DMS 273 (cell line): ENCODE measurements around the gene SNUPN.
A peak's percentile ranks its signal among the peaks of the same experiment; 100 is the strongest.

Source experiments
- DNase-seq: peaks from one replicate; lab custom pipeline; 2025; ENCODE audit not compliant: unreplicated experiment; lab: John Stamatoyannopoulos, UW

SNUPN gene

GRCh38 chr15:75654201-75654907 is 28.8 kb upstream of the SNUPN start:
- DNase-seq, result no peak

- DNase-seq, result no peak
These were observed 27.9 kb upstream of the SNUPN start for GRCh38 chr15:75653347-75653913.

DNA sequence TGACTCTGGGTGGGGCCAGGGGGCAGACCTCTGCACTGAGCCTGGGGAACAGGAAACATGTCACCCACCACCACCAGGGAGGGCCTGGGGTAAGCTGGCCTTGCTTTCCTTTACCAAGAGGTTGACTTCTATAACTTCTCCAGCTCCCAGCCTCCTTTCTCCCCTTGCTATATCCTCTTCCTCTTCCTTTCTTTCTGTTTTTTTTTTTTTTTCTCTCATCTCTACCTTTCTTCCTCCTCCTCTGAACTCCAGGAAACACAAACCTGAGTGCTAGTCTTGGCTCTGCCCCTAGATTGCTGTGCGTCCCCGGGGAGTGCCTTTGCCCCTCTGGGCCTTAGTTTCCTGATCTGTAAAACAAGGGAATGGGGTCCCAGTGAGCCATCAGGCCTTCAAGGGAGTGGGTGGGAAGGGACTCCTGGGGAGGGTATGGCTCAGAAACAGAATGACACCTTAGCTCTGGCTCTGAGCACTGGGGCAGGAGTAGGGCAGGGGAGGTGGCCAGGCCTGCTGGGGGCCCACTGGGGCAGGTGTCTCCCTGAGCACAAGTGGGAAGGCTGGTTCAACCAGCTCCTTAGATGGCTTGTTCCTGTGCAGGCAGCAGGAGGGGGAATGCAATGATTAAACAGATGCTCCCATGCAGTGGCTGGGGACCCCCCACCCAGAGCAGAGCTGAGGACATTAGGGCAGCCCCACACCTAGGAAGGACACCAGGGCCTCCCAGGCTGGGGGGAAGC is 26.5 kb upstream of the SNUPN start:
- no peak for DNase-seq

GRCh38 chr15:75650908-75651809 is 25.6 kb upstream of the SNUPN start:
- peak; percentile 41 for DNase-seq

DNA sequence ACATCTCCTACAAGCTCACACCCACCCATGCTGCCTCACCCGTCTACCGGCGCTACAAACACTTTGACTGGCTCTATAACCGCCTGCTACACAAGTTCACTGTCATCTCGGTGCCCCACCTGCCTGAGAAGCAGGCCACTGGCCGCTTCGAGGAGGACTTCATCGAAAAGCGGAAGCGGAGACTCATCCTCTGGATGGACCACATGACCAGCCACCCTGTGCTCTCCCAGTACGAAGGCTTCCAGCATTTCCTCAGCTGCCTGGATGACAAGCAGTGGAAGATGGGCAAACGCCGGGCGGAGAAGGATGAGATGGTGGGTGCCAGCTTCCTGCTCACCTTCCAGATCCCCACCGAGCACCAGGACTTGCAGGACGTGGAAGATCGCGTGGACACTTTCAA is 24.3 kb upstream of the SNUPN start:
- no peak for DNase-seq

DNA sequence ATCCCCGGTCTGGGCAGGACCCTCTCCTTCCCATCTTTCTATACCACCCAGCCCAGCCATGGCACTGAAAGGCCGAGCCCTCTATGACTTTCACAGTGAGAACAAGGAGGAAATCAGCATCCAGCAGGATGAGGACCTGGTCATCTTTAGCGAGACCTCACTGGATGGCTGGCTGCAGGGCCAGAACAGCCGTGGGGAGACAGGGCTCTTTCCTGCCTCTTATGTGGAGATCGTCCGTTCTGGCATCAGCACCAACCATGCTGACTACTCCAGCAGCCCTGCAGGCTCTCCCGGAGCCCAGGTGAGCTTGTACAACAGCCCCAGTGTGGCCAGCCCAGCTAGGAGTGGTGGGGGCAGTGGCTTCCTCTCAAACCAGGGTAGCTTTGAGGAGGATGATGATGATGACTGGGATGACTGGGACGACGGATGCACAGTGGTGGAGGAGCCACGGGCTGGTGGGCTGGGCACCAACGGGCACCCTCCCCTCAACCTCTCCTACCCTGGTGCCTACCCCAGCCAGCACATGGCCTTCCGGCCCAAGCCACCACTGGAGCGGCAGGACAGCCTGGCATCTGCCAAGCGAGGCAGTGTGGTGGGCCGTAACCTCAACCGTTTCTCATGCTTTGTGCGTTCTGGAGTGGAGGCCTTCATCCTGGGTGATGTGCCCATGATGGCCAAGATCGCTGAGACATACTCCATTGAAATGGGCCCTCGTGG is 23.7 kb upstream of the SNUPN start:
- DNase-seq, result no peak

DNA sequence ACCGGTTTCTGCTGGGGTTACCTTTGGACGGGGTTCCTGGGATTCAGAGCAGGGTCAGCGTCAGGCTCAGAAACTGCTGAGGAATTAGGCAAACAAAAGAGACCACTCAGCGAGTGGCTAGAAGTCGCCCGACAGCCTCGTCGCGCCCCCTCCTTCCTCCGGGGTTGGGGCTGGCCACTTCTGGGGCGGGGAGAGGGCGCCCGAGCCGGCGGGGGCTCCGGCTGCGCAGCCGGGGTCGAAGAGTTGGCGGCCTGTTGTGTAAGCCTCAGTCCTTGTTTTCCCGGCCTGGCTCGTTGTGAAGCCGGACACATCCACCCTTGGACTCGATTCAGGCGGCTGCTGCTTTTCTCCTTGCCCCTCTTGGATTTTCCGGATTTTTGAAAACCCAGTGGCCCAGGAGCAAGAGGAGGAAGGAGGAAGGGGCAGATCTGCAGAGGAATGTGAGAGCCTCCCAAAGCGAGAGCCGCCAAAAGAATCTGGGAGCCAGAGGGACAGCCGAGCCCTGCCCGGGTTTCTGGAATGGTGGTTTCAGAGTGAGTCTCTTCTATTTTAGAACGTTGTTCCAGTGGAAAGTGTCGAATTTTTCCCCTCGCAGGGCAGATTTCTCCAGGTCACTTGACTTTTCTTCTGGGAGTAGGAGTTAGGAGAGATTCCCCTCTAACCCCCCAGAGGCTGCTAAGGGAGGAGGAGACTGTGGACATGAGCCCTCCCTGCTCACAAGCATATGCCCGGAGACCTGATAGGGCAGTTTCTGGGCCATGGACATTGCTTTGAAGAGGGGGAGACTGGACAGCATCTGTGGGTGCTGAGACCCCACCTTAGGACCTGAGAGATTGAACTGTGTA is 22.9 kb upstream of the SNUPN start:
- peak; percentile 54 for DNase-seq

DNA sequence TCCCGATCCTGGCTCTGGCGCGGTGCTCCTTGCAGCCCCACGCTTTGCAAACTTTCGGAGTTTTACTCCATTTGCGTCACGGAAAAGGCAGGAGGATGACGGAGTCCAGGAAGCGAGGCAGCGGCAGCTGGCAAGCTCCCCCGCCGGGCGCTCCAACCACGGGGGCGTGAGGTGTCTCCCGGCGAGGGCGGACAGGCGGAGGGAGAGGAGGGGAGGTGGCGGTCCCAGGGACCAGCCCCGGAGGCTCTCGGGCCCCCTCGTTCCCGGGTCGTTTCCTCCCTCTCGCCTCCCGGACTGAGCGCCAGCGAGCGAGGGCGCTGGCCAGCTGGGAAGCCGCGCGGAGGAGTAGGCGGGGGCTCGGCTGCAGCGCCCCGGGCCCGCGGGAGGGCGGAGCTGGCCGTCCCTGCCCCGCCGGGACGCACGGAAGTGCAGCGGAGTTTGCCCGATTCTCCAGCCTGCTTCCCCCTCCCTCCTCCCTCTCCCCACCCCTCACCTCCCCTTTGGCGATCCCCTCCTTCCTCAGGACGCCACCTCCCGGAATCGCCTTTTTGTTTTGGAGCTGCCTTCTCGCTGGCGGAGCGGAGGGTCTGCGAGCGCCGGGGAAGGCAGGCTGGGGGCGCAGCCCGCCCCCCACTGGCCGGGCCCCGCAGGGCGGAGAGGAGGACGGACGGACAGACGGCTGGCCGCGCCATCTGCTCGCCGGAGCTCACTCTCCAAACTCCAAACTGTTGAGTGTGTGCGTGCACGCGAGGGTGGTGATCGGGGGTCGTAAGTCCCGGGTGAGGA is 22.0 kb upstream of the SNUPN start, which contains the start of gene SNX33:
Gene SNX33, plus strand, starts transcription at position 543 of the 786 bp plus-strand sequence. CDS start 1,191 bp downstream, outside the sequence.
- DNase-seq, result peak; percentile 87

GRCh38 chr15:75646944-75647364 is 21.4 kb upstream of the SNUPN start:
- DNase-seq, result no peak

DNA sequence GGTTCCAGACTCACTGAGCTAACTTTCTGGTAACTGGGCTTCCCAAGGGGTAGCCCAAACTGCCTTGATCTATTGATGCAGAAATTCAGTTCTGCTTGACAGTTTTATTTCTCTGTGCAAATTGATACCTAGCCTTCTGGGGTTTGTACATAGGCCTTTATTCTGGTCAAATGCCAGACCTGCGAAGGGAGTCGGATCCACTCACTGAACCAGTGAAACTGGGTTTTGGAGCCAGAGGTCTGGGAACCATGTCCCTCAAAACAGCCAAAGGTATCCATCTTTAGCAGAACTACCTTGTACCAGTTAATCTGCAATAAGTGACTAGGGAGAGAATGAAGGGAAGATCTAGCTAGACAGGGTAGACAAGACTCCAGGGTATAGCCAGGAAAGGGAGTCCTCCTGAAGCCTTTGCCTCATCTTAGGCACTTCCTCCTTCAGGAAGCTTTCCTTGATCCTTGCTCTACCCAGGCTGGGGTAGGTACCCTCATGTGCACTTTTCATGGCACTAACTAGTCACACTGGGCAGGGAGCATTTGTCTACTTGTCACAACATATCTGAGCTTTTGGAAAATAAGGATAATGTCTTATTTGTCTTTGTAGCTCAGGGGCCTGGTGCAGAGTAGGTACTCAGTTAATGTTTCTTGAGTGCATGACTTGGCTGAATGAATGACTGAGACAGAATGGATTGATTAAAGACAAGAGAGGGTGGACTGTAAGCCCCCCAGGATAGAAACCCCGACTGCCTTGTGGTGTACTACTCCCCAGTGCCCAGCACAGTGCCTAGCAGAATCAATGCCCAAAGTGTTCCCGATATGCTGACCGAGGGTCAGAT is 20.8 kb upstream of the SNUPN start:
- no peak for DNase-seq

- DNase-seq, result no peak
These were observed 18.9 kb upstream of the SNUPN start for GRCh38 chr15:75644376-75644775.

DNA sequence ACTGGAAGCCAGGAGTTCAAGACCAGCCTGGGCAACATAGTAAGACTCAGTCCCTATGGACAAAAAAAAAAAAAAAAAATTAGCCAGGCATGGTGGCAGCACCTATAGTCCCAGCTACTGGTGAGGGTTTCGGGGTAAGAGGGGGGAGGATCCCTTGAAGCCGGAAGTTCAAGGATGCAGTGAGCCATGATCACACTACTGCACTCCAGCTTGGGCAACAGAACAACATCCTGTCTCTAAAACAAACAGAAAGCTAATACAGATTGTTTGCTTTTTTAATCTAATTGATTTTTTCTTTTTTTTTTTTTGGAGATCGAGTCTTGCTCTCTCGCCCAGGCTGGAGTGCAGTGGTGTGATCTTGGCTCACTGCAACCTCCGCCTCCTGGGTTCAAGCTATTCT is 16.1 kb upstream of the SNUPN start:
- no peak for DNase-seq

- no peak for DNase-seq
These were observed 15.6 kb upstream of the SNUPN start for GRCh38 chr15:75641179-75641503.

- DNase-seq, result peak; percentile 64
These were observed 15.1 kb upstream of the SNUPN start for GRCh38 chr15:75640483-75641178.

DNA sequence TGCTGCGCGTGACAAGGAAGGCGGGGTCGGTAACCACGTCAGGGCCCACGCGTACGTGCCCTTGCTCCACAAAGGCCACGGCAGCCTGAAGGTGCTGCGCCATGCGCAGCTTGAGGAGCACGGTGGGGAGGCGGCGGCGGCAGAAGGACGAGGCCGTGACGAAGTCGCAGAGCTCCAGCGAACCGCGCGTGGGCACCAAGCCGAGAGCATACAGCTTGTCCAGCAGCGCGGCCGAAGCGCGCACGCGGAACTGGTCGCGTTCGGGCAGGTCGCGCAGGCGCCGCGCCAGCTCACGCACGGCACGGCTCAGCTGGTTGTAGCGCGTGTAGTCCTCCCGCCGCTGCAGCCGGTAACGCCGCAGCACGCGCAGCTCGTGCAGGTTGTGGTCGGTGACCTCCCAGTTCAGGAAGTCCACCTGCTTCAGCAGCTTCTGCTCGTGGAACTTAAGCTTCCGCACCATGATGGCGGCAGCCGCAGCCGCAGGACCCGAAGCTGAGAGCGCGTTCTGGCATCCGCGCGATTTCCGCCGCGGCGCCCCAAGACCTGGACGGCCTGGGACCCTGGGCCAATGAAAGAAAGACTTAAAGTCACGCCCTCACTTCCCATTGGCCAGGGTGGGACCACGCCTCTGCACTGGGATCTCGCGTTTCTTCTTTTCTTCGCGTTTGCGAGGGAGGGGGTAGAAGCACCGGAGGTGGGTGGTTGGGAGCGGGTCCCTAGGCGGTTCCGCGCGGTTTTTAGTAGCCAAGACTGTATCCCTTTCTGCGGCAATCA is 14.4 kb upstream of the SNUPN start, which contains the start of gene IMP3:
Gene IMP3, minus strand, starts transcription at position 516 of the 774 bp plus-strand sequence. Its CDS starts 56 bp downstream, at position 460.
- peak; percentile 98 for DNase-seq

- no peak for DNase-seq
These were observed 13.7 kb upstream of the SNUPN start for GRCh38 chr15:75639191-75639708.
